Chondrocyte (in vitro differentiated cells): ENCODE data around the gene LAMTOR2. TPM values are rescaled to one million over a fixed set of nuclear protein-coding genes. Genes with fewer than 3 reads are reported as not detected.

Source experiments
- DNase-seq: peaks from one replicate; pipeline ENCODE4 v3.0.0; 2021; ENCODE audit warnings: mixed read lengths, low spot score
- H3K27ac Mint-ChIP-seq: one replicate; pipeline ENCODE4 v1.8.0; 2021; ENCODE audit warnings: mild to moderate bottlenecking, moderate library complexity, mixed read lengths; ENCODE audit not compliant: unreplicated experiment
- H3K27me3 Mint-ChIP-seq: 2 replicates; pipeline ENCODE4 v1.8.0; 2021; ENCODE audit warnings: low read depth, mixed read lengths
- H3K36me3 Mint-ChIP-seq: 2 replicates; pipeline ENCODE4 v1.8.0; 2021; ENCODE audit warnings: low read depth, mixed read lengths
- H3K4me1 Mint-ChIP-seq: 2 replicates; pipeline ENCODE4 v1.8.0; 2021; ENCODE audit warnings: low read depth, mild to moderate bottlenecking, mixed read lengths
- H3K4me3 Mint-ChIP-seq: one replicate; pipeline ENCODE4 v1.8.0; 2021; ENCODE audit warnings: mild to moderate bottlenecking, moderate library complexity, mixed read lengths; ENCODE audit not compliant: unreplicated experiment
- H3K9me3 Mint-ChIP-seq: 2 replicates; pipeline ENCODE4 v1.8.0; 2021; ENCODE audit warnings: low read depth, mixed read lengths
- CTCF ChIP-seq: fragments of 200-600 bp; sonication (generic); IDR thresholded peaks from 2 replicates; pipeline ENCODE4 v1.5.0; 2021; ENCODE audit warnings: antibody characterized with exemption, mild to moderate bottlenecking, moderate library complexity
- total RNA-seq: library from RNA; stranded (reverse); gene quantifications from 3 replicates; pipeline ENCODE4 v1.2.1, GENCODE V29; 2021

LAMTOR2 gene
- total RNA-seq, 1 donor from 2014 or later = 55.0 TPM

GRCh38 chr1:156080241-156080862, 25.8 kb downstream of the LAMTOR2 start:
- Mint-ChIP-seq H3K27me3 (no peaks in the 10 kb centered on the region), H3K9me3 (no peaks in the 10 kb centered on the region), H3K27ac (no peak overlapping the region), H3K4me3 (peak overlapping the region; percentile 90), H3K4me1 (peaks cover 76% of the 10 kb centered on the region), H3K36me3 (peaks cover 4% of the 10 kb centered on the region)
- no peak for DNase-seq
- no peak for TF ChIP-seq CTCF

DNA sequence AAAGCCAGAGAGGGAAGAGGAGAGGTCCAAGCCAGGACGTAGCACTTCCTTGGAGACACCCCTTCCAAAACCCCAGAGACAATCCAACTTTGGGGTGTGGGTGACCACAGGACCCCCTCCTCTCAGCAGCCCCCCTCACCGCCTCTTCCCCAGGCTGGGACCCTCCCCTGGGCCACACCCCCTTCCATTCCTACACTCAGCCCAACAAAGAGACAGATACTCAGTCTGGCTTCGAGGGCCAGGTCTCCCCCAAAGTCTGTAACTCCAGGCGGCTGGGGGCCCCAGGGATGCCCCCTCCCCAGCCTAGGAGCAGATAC, 26.2 kb downstream of the LAMTOR2 start:
- DNase-seq = no peak
- peaks cover 73% of the 10 kb centered on the region for H3K4me1 Mint-ChIP-seq
- no peaks in the 10 kb centered on the region for H3K27me3 Mint-ChIP-seq
- no peaks in the 10 kb centered on the region for H3K9me3 Mint-ChIP-seq
- H3K27ac Mint-ChIP-seq = peak overlapping the region; percentile 77
- H3K36me3 Mint-ChIP-seq = peaks cover 2% of the 10 kb centered on the region
- TF ChIP-seq CTCF = no peak
- H3K4me3 Mint-ChIP-seq = peak overlapping the region; percentile 90

GRCh38 chr1:156081180-156081916, 26.8 kb downstream of the LAMTOR2 start:
- H3K27me3 Mint-ChIP-seq = no peaks in the 10 kb centered on the region
- no peak for DNase-seq
- TF ChIP-seq CTCF = no peak
- peaks cover 2% of the 10 kb centered on the region for H3K36me3 Mint-ChIP-seq
- peak overlapping the region; percentile 95 for H3K4me3 Mint-ChIP-seq
- no peaks in the 10 kb centered on the region for H3K9me3 Mint-ChIP-seq
- H3K27ac Mint-ChIP-seq = peak overlapping the region; percentile 77
- peaks cover 75% of the 10 kb centered on the region for H3K4me1 Mint-ChIP-seq

- Mint-ChIP-seq H3K27ac (no peak overlapping the region), H3K27me3 (no peaks in the 10 kb centered on the region), H3K4me3 (peak overlapping the region; percentile 95), H3K36me3 (peaks cover 2% of the 10 kb centered on the region), H3K9me3 (no peaks in the 10 kb centered on the region), H3K4me1 (peaks cover 75% of the 10 kb centered on the region)
- no peak for DNase-seq
- TF ChIP-seq CTCF = no peak
Observed at GRCh38 chr1:156081917-156082308, 27.3 kb downstream of the LAMTOR2 start.

- no peaks in the 10 kb centered on the region for H3K36me3 Mint-ChIP-seq
- TF ChIP-seq CTCF = no peak
- peaks cover 76% of the 10 kb centered on the region for H3K4me1 Mint-ChIP-seq
- peak within 1 kb of the TSS; percentile 87 for H3K27ac Mint-ChIP-seq
- peak within 1 kb of the TSS; percentile 95 for H3K4me3 Mint-ChIP-seq
- no peaks in the 10 kb centered on the region for H3K9me3 Mint-ChIP-seq
- H3K27me3 Mint-ChIP-seq = no peaks in the 10 kb centered on the region
- no peak for DNase-seq
Observed at GRCh38 chr1:156082309-156083091, 27.9 kb downstream of the LAMTOR2 start, which contains the start of gene MEX3A. TSS of gene MEX3A (minus strand) at chr1:156082465. CDS start at chr1:156081998, 467 bp downstream.
